H9 (cell line): ENCODE results near the gene CTCF. TPM values are rescaled to one million over a fixed set of nuclear protein-coding genes. Genes with fewer than 3 reads are reported as not detected.

Source experiments
- DNase-seq: peaks from one replicate; pipeline ENCODE4 v3.0.0-alpha.2; 2017
- H2AFZ ChIP-seq: one replicate; pipeline ENCODE4 v1.6.1; 2013; ENCODE audit warnings: mild to moderate bottlenecking, low read length, control low read depth, moderate library complexity
- H2AK5ac ChIP-seq: 2 replicates; pipeline ENCODE4 v1.6.1; 2013; ENCODE audit warnings: low read length, control low read depth, mixed read lengths; ENCODE audit not compliant: insufficient read length
- H2BK120ac ChIP-seq: one replicate; pipeline ENCODE4 v1.6.1; 2013; ENCODE audit warnings: low read depth, mild to moderate bottlenecking, low read length, control low read depth, inconsistent platforms; ENCODE audit not compliant: poor library complexity, severe bottlenecking
- H2BK12ac ChIP-seq: 2 replicates; pipeline ENCODE4 v1.6.1; 2013; ENCODE audit warnings: low read length, control low read depth, mixed read lengths, low read depth; ENCODE audit not compliant: insufficient read length
- H2BK15ac ChIP-seq: 2 replicates; pipeline ENCODE4 v1.6.1; 2013; ENCODE audit warnings: low read depth, low read length, control low read depth
- H2BK20ac ChIP-seq: one replicate; pipeline ENCODE4 v1.6.1; 2013; ENCODE audit warnings: low read depth, mild to moderate bottlenecking, low read length, control low read depth, inconsistent platforms; ENCODE audit not compliant: poor library complexity, severe bottlenecking
- H2BK5ac ChIP-seq: 2 replicates; pipeline ENCODE4 v1.6.1; 2013; ENCODE audit warnings: low read length, control low read depth, mixed read lengths; ENCODE audit not compliant: insufficient read length
- H3K14ac ChIP-seq: 2 replicates; pipeline ENCODE4 v1.6.1; 2013; ENCODE audit warnings: low read length, control low read depth; ENCODE audit not compliant: insufficient read depth
- H3K18ac ChIP-seq: 2 replicates; pipeline ENCODE4 v1.6.1; 2013; ENCODE audit warnings: low read depth, mild to moderate bottlenecking, mixed read lengths, low read length, control low read depth; ENCODE audit not compliant: insufficient read length
- H3K23ac ChIP-seq: 2 replicates; pipeline ENCODE4 v1.6.1; 2013; ENCODE audit warnings: low read length, control low read depth, mixed read lengths, low read depth; ENCODE audit not compliant: insufficient read length
- H3K23me2 ChIP-seq: 2 replicates; pipeline ENCODE4 v1.6.1; 2013; ENCODE audit warnings: low read depth, mild to moderate bottlenecking, mixed read lengths, low read length, control low read depth; ENCODE audit not compliant: insufficient read length, poor library complexity, severe bottlenecking
- H3K27ac ChIP-seq: 2 replicates; pipeline ENCODE4 v1.5.1; 2013; ENCODE audit warnings: low read length, control low read depth, mixed read lengths, low read depth; ENCODE audit not compliant: insufficient read length
- H3K27me3 ChIP-seq: 2 replicates; pipeline ENCODE4 v1.6.1; 2013; ENCODE audit warnings: low read length, control low read depth, inconsistent platforms; ENCODE audit not compliant: insufficient read depth
- H3K4ac ChIP-seq: 2 replicates; pipeline ENCODE4 v1.6.1; 2013; ENCODE audit warnings: low read depth, mild to moderate bottlenecking, control low read depth, inconsistent platforms, low read length, moderate library complexity
- H3K4me1 ChIP-seq: 2 replicates; pipeline ENCODE4 v1.6.1; 2013; ENCODE audit warnings: low read length, control low read depth, inconsistent platforms; ENCODE audit not compliant: insufficient read depth
- H3K4me2 ChIP-seq: 2 replicates; pipeline ENCODE4 v1.6.1; 2013; ENCODE audit warnings: low read length, control low read depth, mixed read lengths; ENCODE audit not compliant: insufficient read length, insufficient read depth
- H3K56ac ChIP-seq: 2 replicates; pipeline ENCODE4 v1.6.1; 2013; ENCODE audit warnings: low read depth, mild to moderate bottlenecking, mixed read lengths, low read length, control low read depth; ENCODE audit not compliant: insufficient read length
- H3K79me1 ChIP-seq: 2 replicates; pipeline ENCODE4 v1.6.1; 2013; ENCODE audit warnings: low read depth, mild to moderate bottlenecking, moderate library complexity, low read length, control low read depth, inconsistent platforms; ENCODE audit not compliant: insufficient read depth, poor library complexity, severe bottlenecking
- H3K79me2 ChIP-seq: 2 replicates; pipeline ENCODE4 v1.6.1; 2013; ENCODE audit warnings: low read length, control low read depth, inconsistent platforms; ENCODE audit not compliant: insufficient read depth
- H3K9ac ChIP-seq: 2 replicates; pipeline ENCODE4 v1.6.1; 2013; ENCODE audit warnings: low read length, control low read depth, mixed read lengths; ENCODE audit not compliant: insufficient read length; ENCODE audit errors: extremely low read depth
- H3K9me3 ChIP-seq: one replicate; pipeline ENCODE4 v1.6.1; 2013; ENCODE audit warnings: low read depth, low read length, inconsistent platforms; ENCODE audit not compliant: control insufficient read depth
- H3T11ph ChIP-seq: one replicate; pipeline ENCODE4 v1.6.1; 2013; ENCODE audit warnings: mild to moderate bottlenecking, low read length, control low read depth, inconsistent platforms
- H4K20me1 ChIP-seq: one replicate; pipeline ENCODE4 v1.6.1; 2013; ENCODE audit not compliant: control insufficient read depth, insufficient read length, insufficient read depth
- H4K5ac ChIP-seq: 2 replicates; pipeline ENCODE4 v1.6.1; 2013; ENCODE audit warnings: low read depth, mild to moderate bottlenecking, mixed read lengths, low read length, control low read depth; ENCODE audit not compliant: insufficient read length
- H4K8ac ChIP-seq: replicated peaks from 2 replicates; pipeline ENCODE4 v1.6.1; 2013; ENCODE audit warnings: low read length, control low read depth, mixed read lengths, low read depth; ENCODE audit not compliant: insufficient read length
- H4K91ac ChIP-seq: 2 replicates; pipeline ENCODE4 v1.6.1; 2013; ENCODE audit warnings: low read depth, mild to moderate bottlenecking, moderate library complexity, mixed read lengths, low read length, control low read depth; ENCODE audit not compliant: insufficient read length
- H3K27ac Mint-ChIP-seq, 3 experiments: 2 replicates in 2 of 3; 3 replicates in 1 of 3; pipeline ENCODE4 v1.8.0; 2020 to 2021; ENCODE audit warnings: mixed read lengths in 3 of 3, mild to moderate bottlenecking in 1 of 3, moderate library complexity in 1 of 3
- H3K27me3 Mint-ChIP-seq: 2 replicates; pipeline ENCODE4 v1.8.0; 2021; ENCODE audit warnings: low read depth, mild to moderate bottlenecking, moderate library complexity, mixed read lengths
- H3K36me3 Mint-ChIP-seq, 3 experiments: 2 replicates in 2 of 3; 3 replicates in 1 of 3; pipeline ENCODE4 v1.8.0; 2020 to 2021; ENCODE audit warnings: low read depth in 3 of 3, mixed read lengths in 3 of 3; ENCODE audit not compliant: insufficient read depth in 1 of 3
- H3K4me1 Mint-ChIP-seq, 2 experiments: 2 replicates each; pipeline ENCODE4 v1.8.0; 2020; ENCODE audit warnings: mixed read lengths in 2 of 2
- H3K4me3 Mint-ChIP-seq, 2 experiments: 2 replicates in 1 of 2; 3 replicates in 1 of 2; pipeline ENCODE4 v1.8.0; 2020 to 2021; ENCODE audit warnings: mild to moderate bottlenecking in 2 of 2, mixed read lengths in 2 of 2, moderate library complexity in 1 of 2
- H3K9me3 Mint-ChIP-seq, 2 experiments: 2 replicates in 1 of 2; 3 replicates in 1 of 2; pipeline ENCODE4 v1.8.0; 2020; ENCODE audit warnings: mild to moderate bottlenecking in 2 of 2, mixed read lengths in 2 of 2, moderate library complexity in 1 of 2
- CTCF ChIP-seq: fragments of 200-600 bp; sonication (generic); conservative IDR thresholded peaks from 3 replicates; pipeline ENCODE4 v1.8.0; 2021; ENCODE audit warnings: antibody characterized with exemption, mild to moderate bottlenecking
- WGBS: extraction: QIAGEN DNeasy Blood & Tissue Kit; methylation state at CpG from one replicate; pipeline ENCODE4 v1.1.7; 2013; ENCODE audit warnings: missing lambda C conversion rate, low lambda C conversion rate, mixed read lengths; ENCODE audit not compliant: insufficient read length; ENCODE audit errors: extremely low coverage; 5-methylcytosine and 5-hydroxymethylcytosine counted together
- total RNA-seq: library from RNA; stranded (reverse); gene quantifications from 2 replicates; pipeline ENCODE4 v1.2.1, GENCODE V29; 2021

The CTCF gene
- total RNA-seq, 1 experiment from 2014 or later = 87.3 TPM

- Histone ChIP-seq H3K9ac (no peak overlapping the region), H3T11ph (no peak overlapping the region), H3K18ac (no peak overlapping the region), H2BK120ac (no peak overlapping the region), H4K20me1 (peaks cover 1% of the 10 kb centered on the region), H3K79me2 (no peaks in the 10 kb centered on the region), H2AFZ (no peak overlapping the region), H3K27ac (no peak overlapping the region), H3K4me1 (no peaks in the 10 kb centered on the region; the same call in 1 of the 2 replicates), H3K14ac (no peak overlapping the region), H3K23me2 (no peaks in the 10 kb centered on the region), H2BK20ac (no peak overlapping the region), H3K9me3 (no peaks in the 10 kb centered on the region), H4K8ac (no peak overlapping the region), H2BK15ac (no peak overlapping the region), H3K4me2 (no peak overlapping the region), H2AK5ac (no peak overlapping the region), H3K4ac (no peak overlapping the region), H4K91ac (no peak overlapping the region), H4K5ac (no peak overlapping the region), H2BK12ac (no peak overlapping the region), H3K27me3 (peaks cover 3% of the 10 kb centered on the region; the same call in 1 of the 2 replicates), H3K23ac (no peak overlapping the region), H3K56ac (no peak overlapping the region), H3K79me1 (no peaks in the 10 kb centered on the region), H2BK5ac (no peak overlapping the region)
- Mint-ChIP-seq H3K4me3 (no peak overlapping the region), H3K9me3 (no peaks in the 10 kb centered on the region; a peak in 1 of 5 replicates), H3K27ac (no peak overlapping the region), H3K36me3 (peaks cover 2 to 20% (median 13%) of the 10 kb centered on the region in 3 experiments; a peak in 6 of 7 replicates), H3K4me1 (peaks cover 7 to 21% of the 10 kb centered on the region in 2 experiments), H3K27me3 (peaks cover 31% of the 10 kb centered on the region)
- DNase-seq = peak; percentile 36
- no CpG with 5 or more reads among the region's 13 CpGs for WGBS
- peak; percentile 39 for TF ChIP-seq CTCF
Measured at GRCh38 chr16:67544329-67544841, 17.9 kb upstream of the CTCF start.
